Putamen (tissue), 1 donor: ENCODE data around the gene AVL9.
"Not testable (repeated sequence)": the region's sequence is repeated elsewhere in the genome, so short reads cannot be mapped to it uniquely, and the experiment has no call there.

Experiments used
- DNase-seq: peaks from one replicate; pipeline ENCODE4 v3.0.0-alpha.2; 2016; ENCODE audit warnings: low spot score

The AVL9 gene

DNA sequence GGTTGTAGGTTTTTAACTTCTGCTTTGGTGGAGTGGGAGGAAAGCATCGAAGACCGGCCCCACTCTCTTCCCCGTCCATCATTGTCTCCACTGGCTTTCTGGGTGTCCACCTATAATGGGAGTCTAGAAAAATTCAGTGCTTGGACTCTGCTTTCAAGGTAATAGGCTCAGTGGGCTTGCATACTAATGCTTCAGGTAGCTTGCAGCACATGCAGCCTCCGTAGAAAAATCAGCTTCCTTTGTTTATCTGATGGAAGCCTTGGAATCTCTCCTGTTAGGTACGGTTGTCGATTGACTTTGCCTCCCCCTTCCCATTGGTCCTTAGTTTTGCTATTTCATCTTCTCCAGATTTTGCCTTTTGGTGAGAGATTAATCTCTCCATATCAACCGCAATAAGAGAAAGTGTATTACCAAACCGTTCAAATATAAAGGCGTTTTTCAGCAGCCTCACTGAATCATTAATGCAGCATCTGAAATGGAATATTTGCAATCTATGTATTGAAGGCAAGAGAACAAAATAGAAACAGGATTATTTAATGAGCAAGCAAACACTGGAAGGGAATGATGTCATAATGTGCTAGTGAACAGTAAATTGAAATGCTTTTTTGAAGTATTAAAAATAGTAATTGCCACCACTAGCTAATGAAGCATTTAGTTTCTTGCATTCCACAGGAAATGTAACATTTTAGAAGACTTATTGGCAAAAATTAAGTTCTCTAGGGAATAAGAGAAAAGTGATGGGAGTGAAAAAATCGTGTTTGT, 944 bp downstream of the AVL9 start:
- no peak for DNase-seq

DNA sequence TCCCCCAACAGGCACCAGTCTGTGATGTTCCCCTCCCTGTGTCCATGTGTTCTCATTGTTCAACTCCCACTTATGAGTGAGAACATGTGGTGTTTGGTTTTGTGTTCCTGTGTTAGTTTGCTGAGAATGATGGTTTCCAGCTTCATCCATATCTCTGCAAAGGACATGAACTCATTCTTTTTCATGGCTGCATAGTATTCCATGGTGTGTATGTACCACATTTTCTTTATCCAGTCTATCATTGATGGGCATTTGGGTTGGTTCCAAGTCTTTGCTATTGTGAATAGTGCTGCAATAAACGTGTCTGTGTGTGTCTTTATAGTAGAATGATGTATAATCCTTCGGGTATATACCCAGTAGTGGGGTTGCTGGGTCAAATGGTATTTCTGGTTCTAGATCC, 4.5 kb downstream of the AVL9 start:
- not testable (repeated sequence) for DNase-seq

DNA sequence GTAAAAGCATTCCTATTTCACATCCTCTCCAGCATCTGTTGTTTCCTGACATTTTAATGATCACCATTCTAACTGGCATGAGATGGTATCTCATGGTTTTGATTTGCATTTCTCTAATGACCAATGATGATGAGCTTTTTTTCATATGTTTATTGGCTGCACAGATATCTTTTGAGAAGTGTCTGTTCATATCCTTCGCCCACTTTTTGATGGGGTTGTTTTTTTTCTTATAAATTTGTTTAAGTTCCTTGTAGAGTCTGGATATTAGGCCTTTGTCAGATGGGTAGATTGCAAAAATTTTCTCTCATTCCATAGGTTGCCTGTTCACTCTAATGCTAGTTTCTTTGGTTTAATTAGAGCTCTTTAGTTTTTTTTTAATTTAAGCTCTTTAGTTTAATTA, 4.9 kb downstream of the AVL9 start:
- not testable (repeated sequence) for DNase-seq

DNA sequence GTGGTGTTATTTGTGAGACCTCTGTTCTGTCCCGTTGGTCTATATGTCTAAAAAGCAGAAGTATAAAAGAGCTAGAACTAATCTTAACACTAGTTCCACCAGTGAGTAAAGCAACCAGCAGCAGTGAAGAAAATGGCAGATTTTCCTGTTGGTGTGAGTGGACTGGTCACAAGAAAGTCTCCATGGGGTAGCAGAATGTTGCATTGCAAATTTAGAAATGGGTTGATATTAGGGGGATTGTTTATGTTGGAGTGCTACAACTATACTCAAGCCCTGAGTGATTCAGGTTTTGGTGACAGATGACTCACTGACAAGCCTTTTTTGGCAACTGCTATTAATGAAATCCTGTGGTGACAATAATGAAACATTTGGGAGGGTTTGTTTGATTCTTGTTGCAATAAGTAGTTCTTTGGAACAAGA, 5.6 kb downstream of the AVL9 start:
- no peak for DNase-seq

DNA sequence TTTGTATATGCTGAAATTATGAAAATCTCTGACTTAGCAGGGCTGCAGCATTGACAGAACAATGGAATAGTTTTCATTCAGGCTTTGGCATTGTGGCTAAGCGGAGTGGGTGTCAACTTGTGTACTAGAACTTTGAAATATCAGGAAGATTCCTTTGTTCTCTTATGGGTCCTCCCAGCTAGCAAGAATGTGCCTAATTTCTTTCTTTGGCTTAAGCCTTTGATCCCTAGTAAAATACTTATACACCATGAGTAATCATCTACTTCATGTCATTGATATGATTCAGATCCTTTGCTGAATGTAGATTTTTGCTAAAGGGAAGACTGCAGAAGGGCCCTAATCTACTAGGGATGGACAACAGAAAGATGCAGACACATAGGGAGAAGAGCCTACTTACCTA, 6.2 kb downstream of the AVL9 start:
- DNase-seq = no peak

DNA sequence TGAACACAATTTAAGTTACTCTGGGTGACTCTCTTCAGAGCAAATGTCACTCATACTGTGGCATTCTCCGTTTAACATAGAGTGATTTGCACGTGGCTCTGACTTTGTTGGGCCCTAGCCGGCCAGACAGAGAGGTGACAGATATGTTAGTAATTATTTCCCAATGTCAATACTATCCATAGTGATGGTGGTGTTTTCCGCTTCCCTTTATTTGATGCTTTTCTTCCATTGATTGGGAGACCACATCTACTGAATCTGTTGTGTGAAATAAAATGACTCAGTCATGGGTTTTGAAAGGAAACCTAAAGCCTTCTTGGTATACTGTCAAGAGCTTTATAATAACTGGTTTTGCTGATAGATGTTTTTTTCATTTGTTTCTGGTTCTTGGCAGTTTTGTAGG, 7.4 kb downstream of the AVL9 start:
- no peak for DNase-seq

DNA sequence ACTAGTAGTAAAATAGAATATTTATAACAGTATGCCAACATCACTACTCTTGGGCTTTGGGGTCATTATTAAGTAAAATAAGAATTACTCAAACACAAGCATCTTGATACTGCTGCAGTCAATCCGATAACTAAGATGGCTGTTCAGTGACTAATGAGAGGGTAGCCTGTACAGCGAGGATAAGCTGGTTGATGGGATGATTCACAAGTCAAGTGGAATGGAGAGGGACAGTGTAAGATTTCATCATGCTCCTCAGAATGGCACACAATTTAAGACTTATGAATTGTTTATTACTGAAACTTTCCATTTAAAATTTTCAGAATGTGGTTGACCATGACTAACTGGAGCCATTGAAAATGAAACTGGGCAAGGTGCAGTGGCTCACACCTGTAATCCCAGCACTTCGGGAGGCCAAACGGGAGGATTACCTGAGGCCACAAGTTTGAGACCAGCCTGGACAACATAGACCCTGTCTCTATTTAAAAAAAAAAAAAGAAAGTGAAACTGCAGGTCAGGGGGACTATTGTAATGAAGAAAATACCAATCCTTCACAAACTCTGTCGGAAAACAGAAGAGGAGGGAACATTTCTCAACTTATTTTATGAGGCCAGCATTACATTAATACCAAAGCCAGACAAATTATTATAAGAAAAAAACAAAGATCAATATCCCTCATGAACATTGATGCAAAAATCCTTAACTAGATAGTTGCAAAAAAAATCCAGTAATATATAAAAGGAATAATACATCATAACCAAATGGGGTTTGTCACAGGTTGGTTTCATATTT, 11.2 kb downstream of the AVL9 start:
- no peak for DNase-seq

DNA sequence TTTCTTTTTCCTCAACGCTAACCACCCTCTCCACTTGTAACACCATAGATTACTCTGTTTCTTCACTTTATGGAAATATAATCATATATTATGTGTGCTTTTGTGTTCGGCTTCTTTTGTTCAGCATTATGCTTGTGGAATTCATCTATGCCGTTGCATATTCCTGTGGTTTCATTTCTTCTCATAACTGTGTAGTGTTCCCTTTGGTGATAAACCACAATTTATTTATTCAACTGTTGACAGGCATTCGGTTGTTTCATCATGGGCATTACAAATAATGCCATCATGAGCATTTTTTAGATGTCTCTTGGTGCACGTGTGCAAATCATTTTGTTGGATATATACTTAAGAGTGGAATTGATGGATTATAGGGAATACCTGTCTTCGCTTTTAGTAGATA, 12.1 kb downstream of the AVL9 start:
- no peak for DNase-seq

DNA sequence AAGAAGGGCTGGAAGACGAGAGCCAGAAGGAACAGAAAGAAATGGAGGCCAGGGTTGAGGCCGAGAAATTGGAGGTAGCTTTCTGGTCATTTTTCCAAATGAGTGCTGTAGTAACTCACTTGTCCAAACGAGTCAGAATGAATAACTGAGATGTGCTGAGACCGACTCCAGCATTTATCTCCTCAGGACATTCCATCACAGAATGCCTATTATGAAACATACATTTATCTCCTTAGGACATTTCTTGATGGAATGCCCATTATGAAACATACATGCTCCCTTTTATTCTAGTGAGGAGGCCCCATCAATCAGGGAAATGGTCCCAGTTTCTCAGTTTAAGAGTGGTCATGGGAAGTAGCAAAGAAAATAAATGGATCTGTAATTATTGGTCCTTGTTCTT, 16.5 kb downstream of the AVL9 start:
- no peak for DNase-seq

DNA sequence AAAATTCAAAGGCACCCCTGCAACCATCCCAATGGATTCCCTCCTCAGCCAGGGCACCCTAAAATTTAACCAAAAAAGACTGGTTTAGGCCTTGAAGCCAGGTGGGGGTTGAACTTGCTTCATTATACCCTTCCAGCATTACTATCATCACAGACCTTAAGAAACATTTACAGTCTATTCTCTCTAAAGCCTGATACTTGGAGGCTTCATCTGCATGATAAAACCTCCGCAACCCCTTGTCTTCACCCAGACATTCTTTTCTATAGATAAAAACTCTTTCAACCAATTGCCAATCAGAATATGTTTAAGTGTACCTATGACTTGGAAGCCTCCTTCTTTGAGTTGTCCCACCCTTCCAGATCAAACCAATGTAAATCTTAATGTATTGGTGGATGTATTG, 17.9 kb downstream of the AVL9 start:
- DNase-seq = no peak

DNA sequence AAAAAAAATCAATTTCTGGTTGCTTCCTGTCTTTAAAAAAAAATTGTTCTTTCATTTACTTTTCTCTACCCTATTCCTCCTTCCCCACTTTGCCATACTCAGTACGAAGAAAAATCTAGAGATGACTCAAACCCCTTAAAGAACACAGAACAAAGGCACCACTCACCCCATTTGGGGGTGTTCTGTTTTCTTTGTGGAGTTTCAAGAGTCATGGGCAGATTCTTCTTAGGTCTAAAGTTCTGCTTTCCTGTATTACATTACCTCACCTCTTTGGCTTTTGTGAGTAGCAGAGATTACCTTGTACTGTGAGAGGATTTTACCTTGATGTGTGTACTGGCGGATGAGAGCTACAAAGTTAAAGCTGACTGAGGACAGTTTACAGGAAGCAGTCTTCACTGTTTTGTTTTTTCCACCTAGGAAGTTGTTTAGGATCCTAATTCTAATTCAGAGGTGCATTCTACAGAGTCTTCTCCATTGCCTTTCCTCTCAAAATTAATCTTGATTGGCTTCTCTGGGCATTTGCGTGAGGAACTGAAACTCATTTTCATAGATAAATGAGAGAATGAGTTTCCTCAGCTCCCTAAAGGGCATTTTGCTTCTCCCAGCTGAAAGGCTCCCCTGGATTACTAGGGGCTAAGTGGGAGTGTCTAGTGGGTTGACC, 20.7 kb downstream of the AVL9 start:
- DNase-seq = no peak

DNA sequence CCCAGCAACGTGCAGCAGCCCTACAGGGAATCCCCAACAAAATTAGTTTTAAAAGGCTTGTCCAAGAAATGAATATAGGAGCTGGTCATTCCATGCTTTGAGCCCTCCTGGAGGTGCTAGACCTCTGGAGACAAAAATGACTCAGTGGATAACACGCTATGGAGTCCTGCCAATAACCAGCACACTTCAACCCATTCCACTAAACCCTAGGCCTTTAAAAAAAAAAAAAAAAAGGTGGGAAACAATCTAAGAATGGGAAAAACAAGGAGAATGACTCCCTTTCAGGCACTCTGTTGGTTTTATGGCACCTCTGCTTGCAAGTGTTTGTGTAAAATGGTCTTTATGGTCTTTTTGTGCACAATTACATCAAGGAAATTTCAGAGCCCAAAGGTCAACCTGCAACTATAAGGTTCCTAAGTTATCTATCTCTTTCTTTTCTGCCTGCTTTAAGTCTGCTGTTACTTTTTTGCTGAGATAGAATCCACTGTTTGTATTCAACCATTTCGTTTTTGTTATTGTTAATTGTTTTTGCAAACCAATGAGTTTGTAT, 21.3 kb downstream of the AVL9 start:
- DNase-seq = no peak

DNA sequence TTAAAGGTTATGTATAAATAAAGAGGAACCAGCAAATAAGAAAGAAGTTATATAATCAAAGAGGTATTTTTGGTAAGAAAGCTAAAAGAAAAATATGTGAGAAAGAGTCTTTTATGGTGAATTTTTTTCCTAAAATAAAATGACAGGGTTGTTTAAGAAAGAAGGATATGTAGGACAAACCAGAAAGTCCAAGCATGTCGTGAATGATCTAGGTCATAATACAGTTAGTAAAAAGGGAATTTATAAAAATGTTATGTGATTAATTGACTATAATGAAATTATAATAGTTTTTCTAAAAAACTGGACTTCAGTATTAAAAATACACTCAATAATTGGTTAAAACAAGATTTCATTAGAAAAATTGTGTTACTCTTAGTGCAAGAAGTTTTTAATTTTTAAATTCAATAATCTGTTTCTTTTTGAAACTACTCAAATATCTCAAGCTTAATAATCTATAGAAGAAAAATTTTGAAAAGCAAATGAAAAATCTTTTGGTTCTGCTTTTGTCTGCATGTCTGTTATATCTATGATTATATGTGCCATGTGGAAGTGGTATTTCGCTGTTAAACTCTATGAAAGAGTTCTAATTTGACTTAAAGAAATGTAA, 23.3 kb downstream of the AVL9 start:
- DNase-seq = no peak

DNA sequence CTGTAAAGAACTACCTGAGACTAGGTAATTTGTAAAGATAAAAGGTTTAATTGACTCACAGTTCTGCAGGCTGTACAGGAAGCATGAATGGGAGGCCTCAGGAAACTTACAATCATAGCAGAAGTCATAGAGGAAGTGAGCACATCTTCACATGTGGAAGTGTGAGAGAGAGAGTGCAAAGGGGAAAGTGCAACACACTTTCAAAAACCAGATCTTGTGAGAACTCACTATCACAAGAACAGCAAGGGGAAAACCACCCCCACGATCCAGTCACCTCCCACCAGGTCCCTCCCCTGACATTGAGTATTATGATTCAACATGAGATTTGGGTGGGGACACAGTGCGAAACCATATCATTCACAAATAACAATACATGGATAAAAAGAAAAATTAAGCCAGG, 24.5 kb downstream of the AVL9 start:
- DNase-seq = no peak

DNA sequence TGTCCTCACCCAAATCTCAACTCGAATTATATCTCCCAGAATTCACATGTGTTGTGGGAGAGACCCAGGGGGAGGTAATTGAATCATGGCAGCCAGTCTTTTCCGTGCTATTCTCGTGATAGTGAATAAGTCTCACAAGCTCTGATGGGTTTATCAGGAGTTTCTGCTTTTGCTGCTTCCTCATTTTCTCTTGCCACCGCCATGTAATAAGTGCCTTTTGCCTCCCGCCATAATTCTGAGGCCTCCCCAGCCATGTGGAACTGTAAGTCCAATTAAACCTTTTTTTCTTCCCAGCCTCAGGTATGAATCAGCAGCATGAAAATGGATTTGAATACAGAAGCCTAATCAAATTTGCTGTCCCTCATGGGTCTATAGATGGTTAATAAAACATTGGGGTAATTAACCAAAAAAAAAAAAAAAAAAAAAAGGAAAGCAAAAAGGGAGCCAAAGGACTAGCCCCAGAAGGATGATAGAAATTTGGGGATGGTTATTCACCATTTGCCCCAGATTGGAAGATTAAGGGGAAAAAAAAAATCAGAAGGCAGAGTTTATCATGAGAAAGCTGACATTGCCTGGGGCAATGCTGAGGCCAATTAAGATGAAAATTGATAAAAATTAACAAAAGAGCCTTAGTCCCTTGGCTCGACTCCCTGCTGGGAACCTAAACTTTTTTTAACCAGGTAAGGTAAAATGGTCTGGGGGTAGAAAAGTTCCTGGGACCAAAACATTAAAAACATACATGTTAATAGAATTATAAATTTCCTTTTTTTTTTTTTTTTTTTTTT, 27.6 kb downstream of the AVL9 start:
- DNase-seq = no peak

DNA sequence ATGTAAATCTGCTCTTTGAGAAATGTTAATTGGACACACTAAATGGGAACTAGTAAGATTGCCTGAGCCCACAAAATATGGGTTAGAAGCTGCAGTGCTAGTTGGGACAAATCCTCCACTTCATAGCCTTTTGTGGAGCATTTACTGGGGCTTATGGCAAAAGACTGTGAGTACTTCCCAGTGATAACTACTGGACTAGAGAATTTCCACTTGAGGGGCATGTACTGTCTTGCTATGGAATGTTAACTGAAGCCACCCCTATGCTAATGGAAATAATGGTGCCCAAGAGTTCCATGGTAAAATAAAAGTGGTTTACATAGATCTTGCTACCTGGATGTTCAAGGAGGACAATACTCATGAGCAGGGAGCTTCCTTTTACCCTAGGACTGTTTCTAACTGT, 29.3 kb downstream of the AVL9 start:
- no peak for DNase-seq

DNA sequence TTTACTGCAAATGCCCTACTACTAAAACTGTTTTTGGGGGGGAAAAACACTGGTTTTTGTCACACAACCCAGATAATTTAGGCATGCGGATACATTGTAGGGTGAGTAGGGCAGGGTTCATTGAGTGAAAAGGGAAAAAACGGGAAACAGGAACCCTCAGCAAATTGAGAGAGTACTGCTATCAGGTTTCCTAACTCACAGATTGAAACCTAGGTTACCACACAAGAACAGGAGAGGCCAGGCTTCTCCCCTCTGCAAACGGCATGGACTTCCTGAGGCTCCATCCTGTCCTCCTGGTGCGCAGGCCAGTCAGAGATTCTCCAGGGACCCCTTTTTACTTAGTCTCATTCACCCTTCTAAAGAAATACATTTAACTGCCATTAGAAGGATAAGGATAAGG, 30.6 kb downstream of the AVL9 start:
- no peak for DNase-seq

DNA sequence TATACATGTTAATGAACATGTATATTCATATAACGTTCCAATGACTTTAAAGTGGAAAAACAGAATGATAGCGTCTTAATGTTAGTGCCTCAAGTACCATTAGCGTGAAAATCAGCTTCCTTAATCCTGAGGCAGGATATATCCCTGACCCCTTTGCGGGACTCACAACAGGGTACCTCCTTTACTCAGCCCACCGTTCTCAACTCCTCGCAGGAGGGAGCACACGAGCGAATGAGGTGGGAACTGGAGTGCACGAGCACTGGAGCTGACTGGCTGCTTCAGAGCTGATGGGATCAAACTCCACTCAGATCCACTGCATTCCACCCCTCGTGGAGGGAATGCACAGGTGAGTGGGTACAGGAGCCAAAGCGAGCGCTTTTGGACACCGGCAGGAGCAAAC, 36.1 kb downstream of the AVL9 start:
- DNase-seq = no peak

DNA sequence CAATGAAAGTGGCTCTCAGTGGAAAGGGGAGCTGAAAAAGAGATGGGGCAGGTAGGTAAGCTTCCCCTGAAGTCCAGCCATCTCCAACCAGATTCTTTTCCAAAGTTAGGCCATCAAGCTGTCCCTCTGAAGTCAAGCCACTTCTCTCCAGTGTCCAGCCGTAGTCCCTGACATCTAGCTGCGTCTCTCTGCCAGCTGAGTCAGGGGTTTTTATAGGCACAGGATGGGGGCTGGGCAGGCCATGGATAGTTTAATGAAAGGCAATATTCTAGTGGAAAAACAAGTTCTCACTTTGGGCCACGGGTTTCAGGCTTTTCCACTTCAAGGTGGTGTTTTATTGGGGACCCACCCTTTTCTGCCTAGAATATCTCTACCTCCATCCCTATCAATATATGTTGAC, 36.8 kb downstream of the AVL9 start:
- no peak for DNase-seq

DNA sequence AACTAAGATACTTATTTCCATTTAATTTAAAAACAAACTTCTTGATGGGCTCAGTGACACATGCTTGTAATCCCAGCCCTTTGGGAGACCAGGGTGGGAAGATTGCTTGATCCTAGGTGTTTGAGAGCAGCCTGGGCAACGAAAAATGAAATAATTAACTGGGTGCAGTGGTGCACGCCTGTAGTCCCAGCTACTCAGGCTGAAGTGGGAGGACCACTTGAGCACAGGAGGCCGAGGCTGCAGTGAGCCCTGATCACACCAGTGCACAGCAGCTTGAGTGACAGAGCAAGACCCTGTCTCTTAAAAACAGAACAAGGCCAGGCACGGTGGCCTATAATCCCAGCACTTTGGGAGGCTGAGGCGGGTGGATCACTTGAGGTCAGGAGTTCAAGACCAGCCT, 37.4 kb downstream of the AVL9 start:
- no peak for DNase-seq

DNA sequence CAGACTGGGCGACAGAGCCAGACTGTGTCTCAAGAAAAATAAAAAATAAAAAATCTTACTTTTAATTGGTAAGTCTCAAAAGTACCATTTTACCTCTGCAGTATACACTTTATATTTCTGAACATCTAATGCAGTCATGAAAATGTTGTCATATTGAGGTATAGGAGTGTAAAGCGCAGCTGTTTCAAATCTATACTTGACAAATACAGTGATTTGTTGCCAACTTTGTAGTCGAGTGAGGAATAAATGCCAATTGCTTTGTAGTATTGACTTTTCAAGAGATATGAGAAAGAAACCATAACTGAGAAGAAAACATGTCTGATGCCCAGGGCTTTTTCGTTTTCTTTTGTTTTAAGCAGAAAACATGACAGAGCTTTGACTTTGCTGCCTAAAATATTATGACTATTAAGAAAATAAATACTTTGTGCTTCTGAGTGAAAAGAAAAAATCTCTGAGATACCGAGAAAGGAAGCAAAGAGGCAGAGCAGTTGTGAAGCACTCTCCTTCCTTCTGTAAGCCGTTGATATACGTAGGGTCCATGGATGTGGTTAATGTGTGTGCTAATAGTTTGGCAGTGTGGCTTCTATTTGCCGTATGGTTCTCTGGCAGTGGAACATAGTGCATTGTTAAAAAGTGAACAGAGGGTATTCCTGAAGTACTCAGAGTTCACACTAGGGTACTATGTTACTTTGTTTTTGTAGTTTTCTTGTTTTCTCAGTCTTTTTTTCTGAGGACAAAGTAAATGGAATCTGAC, 38.2 kb downstream of the AVL9 start:
- DNase-seq = no peak
